IgD-negative memory B cell (primary cell): ENCODE data around the gene CD2AP. TPM values are rescaled to one million over a fixed set of nuclear protein-coding genes. Genes with fewer than 3 reads are reported as not detected.

ENCODE experiments used
- H3K27ac Mint-ChIP-seq, 3 donors: one replicate each; pipeline ENCODE4 v1.8.0; 2020 to 2022; ENCODE audit warnings: mild to moderate bottlenecking in 3 of 3, mixed read lengths in 3 of 3, moderate library complexity in 1 of 3
- H3K27me3 Mint-ChIP-seq: one replicate; pipeline ENCODE4 v1.8.0; 2021; ENCODE audit warnings: mixed read lengths
- H3K36me3 Mint-ChIP-seq: one replicate; pipeline ENCODE4 v1.8.0; 2020; ENCODE audit warnings: mild to moderate bottlenecking, mixed read lengths
- H3K4me1 Mint-ChIP-seq, 3 donors: one replicate each; pipeline ENCODE4 v1.8.0; 2020 to 2022; ENCODE audit warnings: mixed read lengths in 3 of 3, mild to moderate bottlenecking in 1 of 3
- H3K4me3 Mint-ChIP-seq, 4 donors: one replicate each; pipeline ENCODE4 v1.8.0; 2020 to 2022; ENCODE audit warnings: mild to moderate bottlenecking in 4 of 4, mixed read lengths in 4 of 4, moderate library complexity in 3 of 4
- H3K9me3 Mint-ChIP-seq, 3 donors: one replicate each; pipeline ENCODE4 v1.8.0; 2020 to 2021; ENCODE audit warnings: mixed read lengths in 3 of 3, mild to moderate bottlenecking in 1 of 3
- polyA plus RNA-seq: library from polyadenylated mRNA; unstranded; fragments of 300-500 nt; fragmentation: Illumina TruSeq; gene quantifications from one replicate; pipeline ENCODE4 v1.2.3, GENCODE V29; 2021

Gene CD2AP
- polyA plus RNA-seq, 1 donor from 2014 or later = 5.7 TPM

DNA sequence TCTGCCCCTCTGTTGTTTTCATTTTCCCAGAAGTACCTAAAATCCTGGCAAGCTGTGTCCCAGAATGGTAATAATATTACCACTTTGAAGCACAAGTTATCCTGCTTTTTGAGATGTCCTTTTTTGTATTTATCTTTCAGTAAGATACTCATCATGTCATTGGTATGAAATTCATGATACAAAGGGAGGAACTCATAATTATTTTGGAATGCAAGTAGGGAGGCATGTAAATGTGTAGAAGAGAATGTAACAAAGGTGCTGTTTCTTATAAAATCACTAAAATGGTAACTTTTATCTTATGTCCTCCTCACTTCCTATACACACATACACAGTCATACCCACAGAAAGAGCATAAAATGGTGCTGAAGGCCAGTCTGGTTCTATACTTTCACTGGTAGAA is 109.9 kb downstream of the CD2AP start:
- Mint-ChIP-seq H3K27ac (no peak overlapping the region), H3K4me1 (peaks cover 3 to 9% (median 4%) of the 10 kb centered on the region in 3 donors), H3K36me3 (peaks cover 31% of the 10 kb centered on the region), H3K4me3 (no peak overlapping the region), H3K27me3 (no peaks in the 10 kb centered on the region), H3K9me3 (no peaks in the 10 kb centered on the region)

DNA sequence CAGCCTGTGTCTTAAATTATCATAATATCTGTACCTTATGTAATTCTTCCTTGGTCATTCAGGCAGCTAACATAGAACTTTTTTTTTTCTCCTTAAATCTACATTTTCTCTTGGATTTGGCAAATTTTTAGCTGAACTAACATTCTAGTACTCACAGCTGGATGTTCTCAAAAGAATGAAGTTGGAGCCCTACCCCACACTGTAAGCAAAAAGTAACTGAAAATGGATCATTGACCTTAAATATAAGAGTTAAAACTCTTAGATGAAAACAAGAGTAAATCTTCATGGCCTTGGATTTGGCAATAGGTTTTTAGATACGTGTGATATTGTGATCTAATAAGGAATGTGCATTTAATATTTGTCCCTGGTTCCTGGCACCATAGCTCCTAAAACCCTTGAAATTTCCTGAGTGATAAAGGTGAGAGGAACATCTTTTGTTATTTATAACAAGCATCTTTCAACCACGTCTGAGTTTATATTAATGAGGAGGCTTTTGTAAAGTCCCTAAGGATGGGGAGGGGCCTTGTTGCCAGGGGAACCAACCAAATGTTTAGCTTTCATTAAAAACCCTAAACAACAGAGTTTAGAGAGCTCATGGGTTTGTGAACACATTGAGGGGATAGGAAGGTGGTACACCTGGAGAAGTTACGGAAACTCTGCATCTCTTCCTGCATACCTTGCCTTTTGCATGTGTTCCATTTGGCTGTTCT is 114.7 kb downstream of the CD2AP start:
- peaks cover 3 to 12% (median 9%) of the 10 kb centered on the region in 3 donors for H3K4me1 Mint-ChIP-seq
- H3K36me3 Mint-ChIP-seq = peaks cover 27% of the 10 kb centered on the region
- H3K27me3 Mint-ChIP-seq = no peaks in the 10 kb centered on the region
- H3K4me3 Mint-ChIP-seq = peak overlapping the region in 1 of 4 donors; percentile 58
- peaks cover 0 to 2% (median 0%) of the 10 kb centered on the region in 3 donors for H3K9me3 Mint-ChIP-seq
- H3K27ac Mint-ChIP-seq = peak overlapping the region in 2 of 3 donors; percentile 25 to 61

DNA sequence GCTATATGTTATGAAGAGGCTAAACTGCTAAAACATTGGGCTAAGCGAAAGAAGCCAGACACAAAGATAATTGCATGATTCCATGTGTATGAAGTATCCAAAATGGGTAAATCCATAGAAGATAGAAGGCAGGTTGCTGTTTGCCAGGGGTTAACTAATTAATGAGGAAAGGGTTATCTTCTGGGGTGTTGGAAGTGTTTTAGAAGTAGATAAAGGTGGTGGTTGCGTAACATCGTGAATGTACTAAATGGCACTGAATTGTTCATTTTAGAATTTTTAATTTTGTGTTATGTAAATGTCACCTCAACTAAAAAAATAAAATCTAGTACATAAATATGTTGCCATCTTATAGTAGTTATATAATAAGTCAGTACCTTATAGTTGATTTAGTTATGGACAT is 116.4 kb downstream of the CD2AP start:
- Mint-ChIP-seq H3K27ac (no peak overlapping the region), H3K27me3 (no peaks in the 10 kb centered on the region), H3K4me3 (no peak overlapping the region), H3K36me3 (peaks cover 29% of the 10 kb centered on the region), H3K9me3 (peaks cover 0 to 2% (median 0%) of the 10 kb centered on the region in 3 donors), H3K4me1 (peaks cover 3 to 14% (median 13%) of the 10 kb centered on the region in 3 donors)

DNA sequence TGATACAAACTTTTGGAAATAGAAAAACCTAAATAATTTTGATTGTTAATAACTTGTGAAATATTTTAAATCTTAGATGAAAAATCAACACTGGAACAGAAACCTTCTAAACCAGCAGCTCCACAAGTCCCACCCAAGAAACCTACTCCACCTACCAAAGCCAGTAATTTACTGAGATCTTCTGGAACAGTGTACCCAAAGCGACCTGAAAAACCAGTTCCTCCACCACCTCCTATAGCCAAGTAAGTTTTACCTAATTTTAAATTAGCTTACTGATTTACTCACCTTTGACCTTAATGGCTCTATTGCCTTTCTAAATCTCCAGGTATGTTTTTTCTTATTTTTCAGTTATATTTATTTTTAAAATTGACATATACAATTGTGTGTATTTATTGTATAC is 118.2 kb downstream of the CD2AP start:
- H3K27me3 Mint-ChIP-seq = no peaks in the 10 kb centered on the region
- peaks cover 18% of the 10 kb centered on the region for H3K36me3 Mint-ChIP-seq
- H3K9me3 Mint-ChIP-seq = peaks cover 0 to 2% (median 0%) of the 10 kb centered on the region in 3 donors
- no peak overlapping the region for H3K27ac Mint-ChIP-seq
- H3K4me3 Mint-ChIP-seq = no peak overlapping the region
- peaks cover 3 to 13% (median 10%) of the 10 kb centered on the region in 3 donors for H3K4me1 Mint-ChIP-seq

DNA sequence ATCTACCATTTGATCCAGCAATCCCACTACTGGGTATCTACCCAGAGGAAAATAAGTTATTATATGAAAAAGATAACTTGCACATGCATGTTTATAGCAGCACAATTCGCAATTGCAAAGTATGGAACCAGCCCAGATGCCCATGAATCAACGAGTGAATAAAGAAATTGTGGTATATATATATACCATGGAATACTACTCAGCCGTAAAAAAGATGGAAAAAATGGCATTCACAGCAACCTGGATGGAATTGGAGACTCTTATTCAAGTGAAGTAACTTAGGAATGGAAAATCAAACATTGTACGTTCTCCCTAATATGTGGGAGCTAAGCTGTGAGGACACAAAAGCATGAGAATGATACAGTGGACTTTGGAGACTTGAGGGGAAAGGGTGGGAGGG is 120.8 kb downstream of the CD2AP start:
- Mint-ChIP-seq H3K4me1 (peaks cover 0 to 8% (median 4%) of the 10 kb centered on the region in 3 donors), H3K36me3 (peaks cover 20% of the 10 kb centered on the region), H3K27ac (no peak overlapping the region), H3K4me3 (no peak overlapping the region), H3K9me3 (peaks cover 0 to 2% (median 0%) of the 10 kb centered on the region in 3 donors), H3K27me3 (no peaks in the 10 kb centered on the region)

DNA sequence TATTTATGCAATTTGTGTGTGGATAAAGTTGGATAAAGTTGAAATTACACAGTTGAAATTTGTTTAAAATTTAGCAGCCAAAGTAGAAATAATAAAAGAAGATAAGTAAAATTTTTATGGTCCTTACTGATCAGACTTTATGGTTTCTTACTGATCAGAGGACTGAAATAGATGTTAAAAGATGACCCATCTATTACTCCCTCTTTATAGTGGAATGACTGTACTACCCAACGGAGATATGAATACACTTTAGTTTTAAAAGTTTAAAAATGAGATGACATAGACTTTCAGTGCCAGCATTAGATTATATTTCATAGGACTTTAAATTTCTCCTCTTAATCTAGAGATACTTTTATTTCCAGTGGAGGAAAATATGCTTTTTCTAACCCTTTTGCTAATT is 121.9 kb downstream of the CD2AP start:
- H3K36me3 Mint-ChIP-seq = peaks cover 18% of the 10 kb centered on the region
- no peaks in the 10 kb centered on the region for H3K27me3 Mint-ChIP-seq
- H3K4me1 Mint-ChIP-seq = peaks cover 0 to 8% (median 4%) of the 10 kb centered on the region in 3 donors
- H3K27ac Mint-ChIP-seq = peak overlapping the region in 1 of 3 donors; percentile 53
- H3K4me3 Mint-ChIP-seq = no peak overlapping the region
- peaks cover 0 to 2% (median 0%) of the 10 kb centered on the region in 3 donors for H3K9me3 Mint-ChIP-seq

DNA sequence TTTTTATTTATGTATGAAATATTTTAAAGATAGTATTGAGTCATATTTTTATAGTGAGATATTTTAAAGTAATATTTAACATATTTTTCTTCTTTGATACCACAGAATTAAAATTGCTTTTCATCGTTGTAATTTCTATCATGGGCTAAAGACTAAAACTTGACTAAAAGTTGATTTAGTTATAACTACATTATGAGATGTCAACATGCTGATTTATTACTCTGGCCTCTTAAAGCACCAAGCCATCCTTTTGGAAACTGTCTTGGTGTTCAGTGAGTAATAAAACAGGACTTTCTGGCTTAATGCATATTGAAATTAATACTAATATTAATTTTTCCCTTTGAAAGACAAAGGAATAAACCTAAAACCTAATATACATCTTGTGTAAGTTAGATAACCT is 125.6 kb downstream of the CD2AP start:
- Mint-ChIP-seq H3K27me3 (no peaks in the 10 kb centered on the region), H3K4me1 (peaks cover 0 to 2% (median 0%) of the 10 kb centered on the region in 3 donors), H3K9me3 (no peaks in the 10 kb centered on the region), H3K27ac (no peak overlapping the region), H3K4me3 (no peak overlapping the region), H3K36me3 (peaks cover 10% of the 10 kb centered on the region)

DNA sequence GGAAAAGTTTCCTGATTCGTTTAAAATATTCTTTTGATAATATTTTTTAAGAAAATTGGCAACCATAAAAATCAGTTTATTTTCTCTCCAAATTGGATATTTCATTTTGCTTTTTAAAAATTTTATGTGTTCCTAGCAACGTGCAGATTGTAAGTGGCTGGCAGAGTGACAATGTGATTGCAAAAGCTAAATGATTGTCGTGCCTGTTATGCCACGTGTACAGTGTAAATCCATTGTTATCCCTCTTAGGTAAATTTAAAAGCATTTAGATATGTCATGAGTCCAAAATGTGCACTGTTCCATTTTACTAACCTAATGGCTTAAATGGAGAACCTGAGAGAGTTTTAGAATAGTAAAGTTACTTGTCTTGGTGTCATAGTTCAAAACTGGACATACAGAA is 126.4 kb downstream of the CD2AP start:
- H3K4me1 Mint-ChIP-seq = no peaks in the 10 kb centered on the region
- no peak overlapping the region for H3K4me3 Mint-ChIP-seq
- no peak overlapping the region for H3K27ac Mint-ChIP-seq
- H3K36me3 Mint-ChIP-seq = peaks cover 7% of the 10 kb centered on the region
- H3K27me3 Mint-ChIP-seq = no peaks in the 10 kb centered on the region
- H3K9me3 Mint-ChIP-seq = no peaks in the 10 kb centered on the region

DNA sequence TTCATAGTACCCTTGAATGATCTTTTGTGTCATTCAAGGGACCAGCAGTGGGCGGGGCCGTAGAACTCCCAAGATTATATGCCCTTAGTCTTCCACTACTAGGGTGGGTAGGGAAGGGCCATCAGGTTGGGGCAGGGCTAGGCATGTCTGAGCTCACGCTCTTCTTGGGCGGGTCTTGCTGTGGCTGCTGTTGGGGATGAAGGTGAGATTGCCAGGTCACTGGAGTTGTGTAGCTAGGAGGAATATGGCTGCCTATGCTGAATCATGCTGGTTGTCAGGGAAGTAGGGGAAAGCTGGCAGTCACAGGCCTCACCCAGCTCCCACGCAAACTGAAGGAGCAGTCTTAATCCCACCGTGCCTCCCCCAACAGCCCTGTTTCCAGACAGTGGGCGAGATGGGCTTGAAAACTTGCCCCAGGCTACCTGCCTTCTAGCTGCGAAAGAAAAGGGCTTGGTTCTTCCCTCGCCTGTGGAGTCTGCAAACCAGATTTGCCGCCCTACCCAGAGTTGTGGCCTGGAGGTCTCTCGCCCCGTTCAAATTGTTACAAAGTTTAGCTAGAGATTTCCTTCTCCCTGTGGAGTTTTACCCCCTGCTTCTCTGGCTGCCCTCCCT is 144.4 kb downstream of the CD2AP start:
- Mint-ChIP-seq H3K4me3 (no peak overlapping the region), H3K9me3 (peaks cover 0 to 3% (median 0%) of the 10 kb centered on the region in 3 donors), H3K4me1 (peaks cover 0 to 3% (median 2%) of the 10 kb centered on the region in 3 donors), H3K36me3 (peaks cover 26% of the 10 kb centered on the region), H3K27ac (no peak overlapping the region), H3K27me3 (no peaks in the 10 kb centered on the region)

DNA sequence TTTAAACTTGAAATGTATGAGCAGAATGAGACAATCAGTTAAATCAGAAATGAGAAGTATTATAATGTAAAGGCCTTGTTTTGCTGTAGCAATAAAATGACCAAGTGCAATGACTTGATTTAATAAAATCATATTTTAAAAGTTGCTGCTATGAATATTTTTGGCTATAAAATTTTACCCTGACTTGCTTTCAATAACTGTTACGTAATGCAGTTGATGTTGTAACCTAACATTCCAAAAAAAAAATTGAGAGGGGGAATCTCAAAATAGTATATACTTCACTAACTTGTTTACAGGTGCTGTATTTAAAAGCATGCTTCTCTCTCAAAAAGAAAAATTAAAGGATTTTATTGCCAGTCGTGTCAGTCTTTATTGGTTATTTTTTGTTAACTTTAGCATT is 149.2 kb downstream of the CD2AP start:
- H3K4me3 Mint-ChIP-seq = no peak overlapping the region
- H3K27me3 Mint-ChIP-seq = no peaks in the 10 kb centered on the region
- H3K9me3 Mint-ChIP-seq = no peaks in the 10 kb centered on the region
- peaks cover 1 to 6% (median 3%) of the 10 kb centered on the region in 3 donors for H3K4me1 Mint-ChIP-seq
- no peak overlapping the region for H3K27ac Mint-ChIP-seq
- H3K36me3 Mint-ChIP-seq = peaks cover 4% of the 10 kb centered on the region

DNA sequence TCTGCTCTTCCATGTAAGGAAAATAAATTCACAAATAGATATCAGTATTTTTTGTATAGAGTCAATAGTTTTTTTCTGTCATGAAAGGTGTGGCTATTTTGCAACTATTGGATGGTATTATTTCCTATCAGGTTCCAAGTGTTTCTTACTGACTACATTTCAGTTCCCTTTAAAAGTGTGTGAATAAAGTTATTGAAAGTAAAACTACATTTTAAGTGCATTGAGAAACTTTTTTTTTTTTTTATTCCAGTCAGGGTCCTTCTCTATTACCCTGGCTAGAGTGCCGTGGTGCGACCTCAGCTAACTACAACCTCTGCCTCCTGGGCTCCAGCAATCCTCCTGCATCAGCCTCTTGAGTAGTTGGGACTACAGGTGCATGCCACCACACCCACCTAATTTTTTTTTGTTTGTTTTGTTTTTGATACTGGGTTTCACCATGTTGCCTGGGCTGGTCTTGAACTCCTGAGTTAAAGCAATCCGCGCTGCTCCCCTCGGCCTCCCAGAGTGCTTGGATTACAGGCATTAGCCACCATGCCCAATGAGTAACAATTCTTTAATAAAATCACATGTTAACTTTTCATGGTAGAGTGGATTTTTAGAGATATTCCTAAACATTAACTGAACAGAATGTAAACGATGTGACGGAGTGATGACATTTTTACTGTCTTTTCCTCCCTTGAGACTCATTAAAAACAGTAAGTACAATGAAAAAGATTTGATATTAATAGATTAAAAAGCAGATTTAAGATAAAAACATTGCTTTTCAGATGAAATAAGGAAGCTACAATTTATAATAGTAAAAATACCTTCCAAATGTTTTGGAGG is 151.1 kb downstream of the CD2AP start:
- Mint-ChIP-seq H3K27ac (peak overlapping the region in 1 of 3 donors; percentile 23), H3K27me3 (no peaks in the 10 kb centered on the region), H3K4me1 (peaks cover 1 to 6% (median 2%) of the 10 kb centered on the region in 3 donors), H3K36me3 (peaks cover 4% of the 10 kb centered on the region), H3K4me3 (no peak overlapping the region), H3K9me3 (no peaks in the 10 kb centered on the region)

DNA sequence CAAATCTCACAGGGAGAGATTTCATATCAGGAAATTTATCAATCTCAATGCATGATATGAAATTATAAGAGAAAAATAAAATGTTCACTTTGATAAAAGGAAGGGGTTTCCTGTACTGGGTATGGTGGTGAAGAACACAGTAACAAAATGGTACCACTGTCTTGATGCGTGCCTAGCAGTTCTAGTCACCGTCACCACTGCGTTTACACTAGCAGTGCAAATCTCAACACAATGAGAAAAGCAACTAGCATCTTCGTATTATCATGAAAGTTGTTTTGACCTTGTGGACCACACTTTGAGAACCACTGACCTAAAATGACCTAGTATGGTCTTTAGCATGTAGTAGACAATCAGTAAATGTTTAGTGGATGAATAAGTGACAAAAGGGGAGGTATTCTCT is 152.4 kb downstream of the CD2AP start:
- H3K27ac Mint-ChIP-seq = no peak overlapping the region
- H3K9me3 Mint-ChIP-seq = no peaks in the 10 kb centered on the region
- H3K27me3 Mint-ChIP-seq = no peaks in the 10 kb centered on the region
- H3K36me3 Mint-ChIP-seq = no peaks in the 10 kb centered on the region
- peaks cover 1 to 6% (median 2%) of the 10 kb centered on the region in 3 donors for H3K4me1 Mint-ChIP-seq
- no peak overlapping the region for H3K4me3 Mint-ChIP-seq

DNA sequence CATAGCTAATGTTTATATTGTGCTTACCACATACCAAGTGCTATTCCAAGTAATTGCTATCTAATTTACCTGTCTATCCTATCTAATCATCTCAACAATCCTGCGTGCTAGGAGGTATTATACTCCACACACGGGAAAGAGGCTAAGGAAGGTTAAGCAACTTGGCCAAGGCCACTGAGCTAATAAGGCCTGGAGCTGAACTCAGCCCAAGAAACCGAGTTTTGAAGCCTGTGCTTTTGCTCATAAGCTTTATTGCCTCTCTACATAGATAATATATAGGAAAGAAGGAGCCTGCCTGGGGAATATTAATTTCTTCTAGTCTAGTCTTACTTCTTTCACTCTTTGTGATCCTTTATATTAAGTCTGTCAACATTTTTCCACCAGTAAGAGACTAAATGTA is 153.0 kb downstream of the CD2AP start:
- H3K4me3 Mint-ChIP-seq = no peak overlapping the region
- peaks cover 1 to 6% (median 2%) of the 10 kb centered on the region in 3 donors for H3K4me1 Mint-ChIP-seq
- no peaks in the 10 kb centered on the region for H3K36me3 Mint-ChIP-seq
- peak overlapping the region in 1 of 3 donors; percentile 2 for H3K27ac Mint-ChIP-seq
- H3K27me3 Mint-ChIP-seq = no peaks in the 10 kb centered on the region
- H3K9me3 Mint-ChIP-seq = no peaks in the 10 kb centered on the region

DNA sequence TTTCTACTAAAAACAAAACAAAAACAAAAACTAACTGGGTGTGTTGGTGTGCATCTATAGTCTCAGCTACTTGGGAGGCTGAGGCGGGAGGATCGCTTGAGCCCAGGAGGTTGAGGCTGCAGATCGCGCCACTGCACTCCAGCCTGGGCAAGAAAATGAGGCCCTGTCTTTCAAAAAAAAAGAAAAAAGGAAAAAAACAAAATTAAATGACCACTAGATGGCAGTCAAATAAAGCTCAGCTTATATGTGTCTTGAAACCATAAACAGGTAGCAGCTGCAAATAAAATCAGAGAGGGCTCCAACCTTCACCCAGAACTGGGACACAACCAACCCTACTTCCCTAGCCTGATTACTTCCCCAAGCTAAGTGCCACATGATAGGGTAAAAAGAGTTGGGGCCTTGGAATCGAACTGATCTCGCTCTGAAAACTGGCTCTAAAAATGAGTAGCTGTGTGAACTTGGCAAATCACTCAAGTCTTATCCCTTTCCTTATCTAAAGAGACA is 153.7 kb downstream of the CD2AP start:
- no peaks in the 10 kb centered on the region for H3K27me3 Mint-ChIP-seq
- no peaks in the 10 kb centered on the region for H3K9me3 Mint-ChIP-seq
- peaks cover 1 to 6% (median 2%) of the 10 kb centered on the region in 3 donors for H3K4me1 Mint-ChIP-seq
- H3K36me3 Mint-ChIP-seq = no peaks in the 10 kb centered on the region
- peak overlapping the region in 1 of 3 donors; percentile 2 for H3K27ac Mint-ChIP-seq
- no peak overlapping the region for H3K4me3 Mint-ChIP-seq

DNA sequence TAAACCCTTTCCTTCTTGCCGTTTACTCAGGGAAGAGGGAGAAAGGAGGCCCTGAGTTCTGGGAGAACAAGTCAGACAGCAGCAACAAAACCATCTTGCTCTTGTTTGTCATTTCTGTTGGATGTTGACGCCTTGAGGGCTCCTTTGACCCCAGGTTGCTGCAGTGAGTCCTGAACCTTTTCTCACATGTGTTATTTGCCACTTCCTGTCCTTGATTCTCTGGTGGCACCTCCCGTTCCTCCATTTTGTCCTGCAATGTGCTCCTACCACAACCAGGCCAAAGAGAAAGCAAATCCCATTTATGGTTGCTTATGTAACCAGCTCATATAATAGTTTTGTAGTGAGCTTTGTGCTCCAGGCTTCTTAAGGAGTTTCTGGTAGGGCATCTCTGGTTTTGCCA is 154.2 kb downstream of the CD2AP start:
- Mint-ChIP-seq H3K27ac (peak overlapping the region in 1 of 3 donors; percentile 2), H3K4me1 (peaks cover 1 to 6% (median 2%) of the 10 kb centered on the region in 3 donors), H3K36me3 (no peaks in the 10 kb centered on the region), H3K9me3 (no peaks in the 10 kb centered on the region), H3K27me3 (no peaks in the 10 kb centered on the region), H3K4me3 (no peak overlapping the region)
